Globus pallidus (tissue), 1 donor: ENCODE data around the gene FBXO9.
"Not testable (repeated sequence)": the region's sequence is repeated elsewhere in the genome, so short reads cannot be mapped to it uniquely, and the experiment has no call there.

Source experiments
- DNase-seq: peaks from one replicate; pipeline ENCODE4 v3.0.0-alpha.2; 2015; ENCODE audit warnings: low spot score

The FBXO9 gene

GRCh38 chr6:53048431-53049195, 16.6 kb upstream of the FBXO9 start:
- DNase-seq = no peak

- no peak for DNase-seq
These were observed 15.8 kb upstream of the FBXO9 start for GRCh38 chr6:53049415-53049814.

GRCh38 chr6:53052152-53052551, 13.1 kb upstream of the FBXO9 start:
- not testable (repeated sequence) for DNase-seq

GRCh38 chr6:53054532-53054931, 10.7 kb upstream of the FBXO9 start:
- no peak for DNase-seq

- no peak for DNase-seq
These were observed 9.3 kb upstream of the FBXO9 start for GRCh38 chr6:53055873-53056272.

- no peak for DNase-seq
These were observed 8.9 kb upstream of the FBXO9 start for GRCh38 chr6:53056273-53056672.

GRCh38 chr6:53058388-53059195, 6.6 kb upstream of the FBXO9 start:
- no peak for DNase-seq

- DNase-seq = no peak
These were observed 5.3 kb upstream of the FBXO9 start for GRCh38 chr6:53059648-53060589.

- no peak for DNase-seq
These were observed 3.0 kb upstream of the FBXO9 start for GRCh38 chr6:53062169-53062539.

GRCh38 chr6:53064255-53064654, 949 bp upstream of the FBXO9 start:
- not testable (repeated sequence) for DNase-seq

- peak; percentile 99 for DNase-seq
These were observed 408 bp upstream of the FBXO9 start for GRCh38 chr6:53064726-53065265.

GRCh38 chr6:53066077-53066417, 843 bp downstream of the FBXO9 start:
- peak; percentile 42 for DNase-seq

- no peak for DNase-seq
These were observed 1.9 kb downstream of the FBXO9 start for GRCh38 chr6:53066874-53067706.

GRCh38 chr6:53067849-53068361, 2.7 kb downstream of the FBXO9 start:
- no peak for DNase-seq

- no peak for DNase-seq
These were observed 4.2 kb downstream of the FBXO9 start for GRCh38 chr6:53069427-53069826.

- DNase-seq = no peak
These were observed 5.6 kb downstream of the FBXO9 start for GRCh38 chr6:53070806-53071205.

- no peak for DNase-seq
These were observed 9.1 kb downstream of the FBXO9 start for GRCh38 chr6:53074347-53074746.

GRCh38 chr6:53080813-53081212, 15.6 kb downstream of the FBXO9 start:
- DNase-seq = no peak

- no peak for DNase-seq
These were observed 21.1 kb downstream of the FBXO9 start for GRCh38 chr6:53086302-53086701.

- DNase-seq = no peak
These were observed 24.7 kb downstream of the FBXO9 start for GRCh38 chr6:53089948-53090347.

GRCh38 chr6:53090576-53090975, 25.4 kb downstream of the FBXO9 start:
- DNase-seq = no peak
